Psoas muscle (tissue), 8 donors: ENCODE results near the gene ELMO1. TPM values are rescaled to one million over a fixed set of nuclear protein-coding genes. Genes with fewer than 3 reads are reported as not detected.

Experiments used
- ATAC-seq, 4 donors: fragments of 200-7000 bp; cut with Tn5 transposase; one replicate each; pipeline ENCODE4 v1.9.1; 2020; ENCODE audit warnings: moderate library complexity in 3 of 4, mild to moderate bottlenecking in 2 of 4
- DNase-seq, 2 donors: peaks; one replicate each; pipeline ENCODE4 v3.0.0-alpha.2; 2020
- H3K27ac ChIP-seq: fragments of 200-600 bp; one replicate; pipeline ENCODE4 v1.8.0; 2022
- H3K27me3 ChIP-seq, 3 donors: fragments of 200-600 bp in 1 of 3; one replicate each; pipeline versions ENCODE4 v1.6.1 to v1.8.0; 2013 to 2022; ENCODE audit warnings: low read length in 2 of 3, mild to moderate bottlenecking in 2 of 3, moderate library complexity in 1 of 3; ENCODE audit not compliant: insufficient read depth in 3 of 3
- H3K36me3 ChIP-seq, 2 donors: fragments of 200-600 bp in 1 of 2; one replicate each; pipeline versions ENCODE4 v1.6.1 to v1.8.0; 2013 to 2022; ENCODE audit warnings: low read depth in 1 of 2, mild to moderate bottlenecking in 1 of 2, moderate library complexity in 1 of 2; ENCODE audit not compliant: insufficient read depth in 1 of 2
- H3K4me1 ChIP-seq: fragments of 200-600 bp; one replicate; pipeline ENCODE4 v1.8.0; 2022
- H3K4me3 ChIP-seq: fragments of 200-600 bp; one replicate; pipeline ENCODE4 v1.8.0; 2022; ENCODE audit warnings: mild to moderate bottlenecking
- H3K9me3 ChIP-seq: fragments of 200-600 bp; one replicate; pipeline ENCODE4 v1.8.0; 2022
- WGBS, 3 donors: extraction: QIAGEN DNeasy Blood & Tissue Kit; methylation state at CpG; one replicate each; pipeline versions ENCODE4 v1.1.6 to v1.1.7; 2013; 5-methylcytosine and 5-hydroxymethylcytosine counted together
- intact Hi-C, 2 donors: fragments of 100-400 bp; cut with DNase I; formaldehyde crosslinking; loops; one replicate each; pipeline versions ENCODE4 v1.11.0 to v1.14.2; 2022
- polyA plus RNA-seq, 3 donors: library from polyadenylated mRNA; stranded (reverse); fragments of 200-250 nt; gene quantifications; one replicate each; pipeline ENCODE4 v1.2.3, GENCODE V29; 2013
- total RNA-seq, 4 donors: library from RNA; stranded (reverse); fragmentation: NEBNext Ultra II Directional in 2 of 4; extraction: Animal tissue kit (Norgen Biotek cat#: 25700) in 2 of 4; gene quantifications; one replicate each; pipeline versions ENCODE4 v1.2.1 to v1.2.4, GENCODE V29; 2021 to 2023
- TF ChIP-seq, protein P1 (sequence below): fragments of 200-600 bp; IDR thresholded peaks from one replicate; pipeline ENCODE4 v1.8.0; 2022; ENCODE audit warnings: antibody characterized with exemption
- donor health status: healthy with polysubstance abuse.
- donor health status: DM: no; HTN: no; CAD: no; lungs with moderate emphysema.
- donor health status: Bipolar disorder and iron deficiency.
- donor health status: healthy.
- donor health status: DM: yes; HTN: yes; CAD: no.
- donor health status: DM: no; HTN: no; CAD: no.
- donor health status: DM: no; HTN: no; CAD: no.
- donor health status: DM: yes; HTN: yes; CAD: no.

ELMO1 gene
- total and polyA plus RNA-seq, 7 donors: 2.8 to 8.1 (median 6.9) TPM

DNA sequence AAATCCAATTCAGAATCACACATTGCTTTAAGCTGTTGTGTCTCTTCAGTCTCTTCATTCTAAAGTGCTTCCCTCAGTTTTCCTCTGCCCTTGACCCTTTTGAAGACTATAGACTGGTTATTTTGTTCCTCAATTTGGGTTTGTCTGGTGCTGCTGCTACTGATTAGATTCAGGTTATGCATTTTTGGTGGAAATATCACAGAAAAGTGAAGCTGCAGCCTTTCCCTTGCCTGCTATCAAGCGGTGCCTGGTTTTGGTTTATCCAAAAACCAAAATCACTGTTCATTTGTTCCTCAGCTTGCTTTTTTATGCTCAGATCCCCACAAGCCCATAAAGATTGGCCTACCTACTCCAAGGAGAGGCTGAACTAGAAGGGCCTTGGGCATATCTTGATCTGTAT is 55.2 kb downstream of the ELMO1 start:
- Histone ChIP-seq H3K36me3 (no peaks in the 10 kb centered on the region), H3K4me3 (no peak overlapping the region), H3K4me1 (no peaks in the 10 kb centered on the region), H3K9me3 (no peaks in the 10 kb centered on the region), H3K27me3 (no peaks in the 10 kb centered on the region), H3K27ac (no peak overlapping the region)
- 92 to 97% (median 97%) methylated on average over 1 of the region's 1 CpG for WGBS, 3 donors
- TF ChIP-seq, protein P1, sequence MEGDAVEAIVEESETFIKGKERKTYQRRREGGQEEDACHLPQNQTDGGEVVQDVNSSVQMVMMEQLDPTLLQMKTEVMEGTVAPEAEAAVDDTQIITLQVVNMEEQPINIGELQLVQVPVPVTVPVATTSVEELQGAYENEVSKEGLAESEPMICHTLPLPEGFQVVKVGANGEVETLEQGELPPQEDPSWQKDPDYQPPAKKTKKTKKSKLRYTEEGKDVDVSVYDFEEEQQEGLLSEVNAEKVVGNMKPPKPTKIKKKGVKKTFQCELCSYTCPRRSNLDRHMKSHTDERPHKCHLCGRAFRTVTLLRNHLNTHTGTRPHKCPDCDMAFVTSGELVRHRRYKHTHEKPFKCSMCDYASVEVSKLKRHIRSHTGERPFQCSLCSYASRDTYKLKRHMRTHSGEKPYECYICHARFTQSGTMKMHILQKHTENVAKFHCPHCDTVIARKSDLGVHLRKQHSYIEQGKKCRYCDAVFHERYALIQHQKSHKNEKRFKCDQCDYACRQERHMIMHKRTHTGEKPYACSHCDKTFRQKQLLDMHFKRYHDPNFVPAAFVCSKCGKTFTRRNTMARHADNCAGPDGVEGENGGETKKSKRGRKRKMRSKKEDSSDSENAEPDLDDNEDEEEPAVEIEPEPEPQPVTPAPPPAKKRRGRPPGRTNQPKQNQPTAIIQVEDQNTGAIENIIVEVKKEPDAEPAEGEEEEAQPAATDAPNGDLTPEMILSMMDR: no peak
- intact Hi-C loops: no loop called here
- DNase-seq: no peak
- no peak for ATAC-seq

DNA sequence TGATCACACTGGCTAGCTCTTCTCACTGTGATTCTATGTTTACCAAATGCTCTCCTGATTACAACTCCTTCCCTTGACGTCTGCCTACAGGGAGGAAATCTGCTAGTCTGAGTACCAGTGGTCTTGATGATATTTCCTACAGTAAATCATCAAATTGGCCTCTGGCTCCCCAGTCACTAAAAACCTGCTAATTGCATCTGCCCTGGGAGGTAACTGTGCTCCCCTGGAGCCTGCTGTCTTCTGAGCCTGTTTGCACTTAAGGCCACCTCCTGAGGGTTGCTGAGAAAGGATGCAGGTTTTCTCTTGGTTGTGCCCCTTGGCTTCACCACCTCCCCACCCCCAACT is 56.0 kb downstream of the ELMO1 start:
- no peak overlapping the region for H3K4me3 ChIP-seq
- intact Hi-C loops: no loop called here
- H3K4me1 ChIP-seq: no peaks in the 10 kb centered on the region
- WGBS, 3 donors: 48 to 61% (median 56%) methylated on average over 1 of the region's 1 CpG
- DNase-seq (no peak), ATAC-seq (no peak)
- TF ChIP-seq, protein P1: no peak
- H3K9me3 ChIP-seq: no peaks in the 10 kb centered on the region
- no peaks in the 10 kb centered on the region for H3K36me3 ChIP-seq
- no peaks in the 10 kb centered on the region for H3K27me3 ChIP-seq
- no peak overlapping the region for H3K27ac ChIP-seq

DNA sequence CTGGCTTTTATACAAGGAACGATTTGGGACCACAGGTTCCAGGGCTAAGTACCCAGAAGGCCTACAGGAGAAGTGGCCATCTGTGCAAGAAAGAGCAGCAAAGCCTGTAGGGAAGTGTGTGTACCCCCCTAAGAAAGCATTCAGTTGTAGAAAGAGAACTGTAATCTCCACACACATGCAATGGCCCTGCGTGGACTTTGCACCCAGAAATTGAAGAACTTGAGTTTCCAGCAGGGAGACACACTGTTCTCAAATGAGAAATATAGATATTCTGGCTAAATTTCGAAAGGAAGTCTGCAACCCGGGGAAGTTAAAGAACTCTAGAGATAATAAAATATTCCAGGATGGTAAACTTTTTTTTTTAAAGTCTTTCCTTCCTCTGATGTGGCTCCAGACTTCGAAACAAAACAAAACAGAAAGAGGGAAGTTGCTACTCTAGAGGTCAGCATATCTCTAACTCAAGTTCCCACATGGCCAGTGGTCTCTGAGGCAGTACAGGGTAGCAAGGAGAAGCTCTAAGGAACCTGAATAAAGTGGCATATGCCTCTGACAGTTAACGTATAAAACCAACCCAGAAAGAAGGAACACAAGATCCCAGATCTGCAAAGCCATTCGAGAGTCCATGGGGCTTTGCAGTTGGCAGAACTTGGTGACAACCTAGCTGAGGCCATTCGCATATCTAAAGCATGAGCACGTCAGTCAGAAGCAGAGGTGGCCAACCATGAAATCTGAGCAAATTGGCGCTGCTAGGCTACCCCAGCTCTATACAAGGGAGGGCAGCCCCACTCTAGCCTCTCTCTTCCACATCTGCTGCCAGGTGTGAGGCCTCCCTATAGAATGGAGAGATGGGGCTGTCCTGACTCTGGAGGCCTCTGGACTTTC is 56.6 kb downstream of the ELMO1 start:
- H3K27ac ChIP-seq: no peak overlapping the region
- intact Hi-C loops: no loop called here
- no peak for DNase-seq
- TF ChIP-seq, protein P1: no peak
- no peaks in the 10 kb centered on the region for H3K36me3 ChIP-seq
- ATAC-seq: no peak
- H3K4me3 ChIP-seq: no peak overlapping the region
- 72 to 74% (median 73%) methylated on average over 10 of the region's 10 CpGs for WGBS, 3 donors
- no peaks in the 10 kb centered on the region for H3K9me3 ChIP-seq
- no peaks in the 10 kb centered on the region for H3K27me3 ChIP-seq
- H3K4me1 ChIP-seq: no peaks in the 10 kb centered on the region

DNA sequence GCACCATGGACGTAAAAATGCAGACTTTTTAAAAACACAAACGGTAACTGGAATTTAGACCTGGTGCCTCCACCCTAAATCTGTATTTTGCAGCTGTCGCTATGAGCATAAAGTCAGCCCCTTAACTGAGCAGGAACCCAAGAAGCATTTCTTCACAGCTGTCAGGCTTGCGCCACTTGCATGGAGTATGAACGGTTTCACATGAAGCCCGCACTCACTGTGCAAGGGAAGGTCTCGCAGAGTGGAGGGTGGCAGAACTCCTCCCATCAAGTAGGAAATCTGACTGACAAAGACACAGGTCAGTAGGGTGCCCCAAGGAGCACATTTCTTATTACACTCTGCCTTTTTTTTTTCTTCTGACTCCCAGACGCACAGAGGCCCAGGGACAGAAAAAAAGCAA is 58.5 kb downstream of the ELMO1 start:
- ATAC-seq: no peak
- no peak for DNase-seq
- Histone ChIP-seq H3K4me3 (no peak overlapping the region), H3K9me3 (no peaks in the 10 kb centered on the region), H3K27ac (no peak overlapping the region), H3K36me3 (no peaks in the 10 kb centered on the region), H3K4me1 (no peaks in the 10 kb centered on the region), H3K27me3 (no peaks in the 10 kb centered on the region)
- intact Hi-C loops: no loop called here
- TF ChIP-seq, protein P1: no peak
- 40 to 47% (median 45%) methylated on average over 8 of the region's 8 CpGs for WGBS, 3 donors

DNA sequence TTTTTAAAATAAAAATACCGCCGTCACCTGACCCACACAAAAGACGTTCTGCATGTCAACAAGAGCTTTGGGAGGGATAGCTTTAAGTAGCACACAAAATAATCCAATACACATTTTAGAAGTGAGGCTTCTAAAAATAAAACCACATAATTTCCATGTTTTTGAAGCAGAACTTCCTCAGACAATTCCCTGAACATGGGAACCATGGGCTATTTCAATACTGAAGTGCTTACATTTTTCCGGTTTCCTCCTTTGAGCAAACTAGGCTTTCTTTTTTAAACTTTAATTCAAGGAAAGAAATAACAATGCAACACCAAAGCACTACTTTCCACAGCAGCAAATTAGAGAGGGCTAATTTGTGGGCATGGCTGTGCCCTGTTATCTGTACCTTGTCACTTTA is 59.9 kb downstream of the ELMO1 start:
- Histone ChIP-seq H3K36me3 (no peaks in the 10 kb centered on the region), H3K9me3 (no peaks in the 10 kb centered on the region), H3K27ac (no peak overlapping the region), H3K4me1 (no peaks in the 10 kb centered on the region), H3K27me3 (no peaks in the 10 kb centered on the region), H3K4me3 (no peak overlapping the region)
- intact Hi-C loops: no loop called here
- ATAC-seq (no peak), DNase-seq (no peak)
- TF ChIP-seq, protein P1: no peak
- 72 to 75% (median 72%) methylated on average over 4 of the region's 4 CpGs for WGBS, 3 donors
